Measurements from ENCODE around the gene CYB5D1.

DNA sequence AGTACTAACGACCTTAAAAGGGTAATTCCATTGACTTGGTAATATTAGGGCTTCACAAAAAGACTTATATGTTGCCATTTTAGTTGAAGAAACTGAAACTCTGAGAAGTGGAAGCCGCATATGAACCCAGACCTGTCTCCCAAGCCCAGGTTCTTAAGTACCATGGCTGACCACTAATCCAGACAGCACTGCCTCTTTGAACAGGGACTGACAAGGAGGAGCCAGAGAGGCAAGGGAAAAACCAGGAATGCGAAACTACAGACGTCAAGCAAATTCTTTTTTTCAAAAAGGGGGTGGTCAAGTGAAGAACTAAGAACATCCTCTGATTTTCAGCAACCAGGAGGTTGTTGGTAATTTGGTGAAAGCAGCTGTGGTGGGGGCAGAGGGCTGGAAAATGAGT is 15.2 kb downstream of the CYB5D1 start:
- TF ChIP-seq, protein P1, sequence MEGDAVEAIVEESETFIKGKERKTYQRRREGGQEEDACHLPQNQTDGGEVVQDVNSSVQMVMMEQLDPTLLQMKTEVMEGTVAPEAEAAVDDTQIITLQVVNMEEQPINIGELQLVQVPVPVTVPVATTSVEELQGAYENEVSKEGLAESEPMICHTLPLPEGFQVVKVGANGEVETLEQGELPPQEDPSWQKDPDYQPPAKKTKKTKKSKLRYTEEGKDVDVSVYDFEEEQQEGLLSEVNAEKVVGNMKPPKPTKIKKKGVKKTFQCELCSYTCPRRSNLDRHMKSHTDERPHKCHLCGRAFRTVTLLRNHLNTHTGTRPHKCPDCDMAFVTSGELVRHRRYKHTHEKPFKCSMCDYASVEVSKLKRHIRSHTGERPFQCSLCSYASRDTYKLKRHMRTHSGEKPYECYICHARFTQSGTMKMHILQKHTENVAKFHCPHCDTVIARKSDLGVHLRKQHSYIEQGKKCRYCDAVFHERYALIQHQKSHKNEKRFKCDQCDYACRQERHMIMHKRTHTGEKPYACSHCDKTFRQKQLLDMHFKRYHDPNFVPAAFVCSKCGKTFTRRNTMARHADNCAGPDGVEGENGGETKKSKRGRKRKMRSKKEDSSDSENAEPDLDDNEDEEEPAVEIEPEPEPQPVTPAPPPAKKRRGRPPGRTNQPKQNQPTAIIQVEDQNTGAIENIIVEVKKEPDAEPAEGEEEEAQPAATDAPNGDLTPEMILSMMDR (conservative IDR thresholded peaks at IDR 0.05): no peak
- no peak for TF ChIP-seq ZFX (IDR thresholded peaks at IDR 0.05)
